Measurements from ENCODE around the gene ST6GALNAC4.
"Not testable (repeated sequence)": the region's sequence is repeated elsewhere in the genome, so short reads cannot be mapped to it uniquely, and the experiment has no call there.

ST6GALNAC4 gene

DNA sequence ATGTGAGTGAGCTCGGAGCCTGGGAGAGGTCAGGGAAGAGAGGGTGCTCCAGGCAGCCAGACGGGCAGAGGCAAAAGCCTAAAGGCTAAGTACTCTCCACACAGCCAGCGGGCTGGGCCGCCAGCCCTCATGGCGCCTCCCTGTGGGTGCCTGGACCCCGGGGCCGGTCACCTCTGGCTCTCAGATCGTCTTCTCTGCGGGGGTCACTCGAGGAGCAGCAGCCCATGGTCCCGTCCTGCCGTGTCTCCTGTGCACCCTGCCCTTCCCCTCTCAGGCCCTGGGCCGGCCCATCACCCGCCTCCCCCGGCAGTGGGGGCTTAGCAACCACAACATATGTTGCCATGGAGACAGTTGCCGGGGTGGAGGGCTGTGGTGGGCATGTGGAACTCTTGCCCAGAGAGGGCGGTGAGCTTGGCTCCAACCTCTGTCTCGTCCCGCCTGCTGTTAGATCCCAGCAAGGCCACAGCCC, 43.6 kb downstream of the ST6GALNAC4 start:
- TF ChIP-seq POLR2A (IDR thresholded peaks at IDR 0.05; ENCODE audit: extremely low read depth, insufficient read length) (no peak), MYC (IDR thresholded peaks at IDR 0.05; ENCODE audit: low read depth, low read length) (no peak)
- TF ChIP-seq, protein P1, sequence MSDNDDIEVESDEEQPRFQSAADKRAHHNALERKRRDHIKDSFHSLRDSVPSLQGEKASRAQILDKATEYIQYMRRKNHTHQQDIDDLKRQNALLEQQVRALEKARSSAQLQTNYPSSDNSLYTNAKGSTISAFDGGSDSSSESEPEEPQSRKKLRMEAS (IDR thresholded peaks at IDR 0.05; ENCODE audit: low read depth, low read length), result no peak
- TF ChIP-seq, protein P2, sequence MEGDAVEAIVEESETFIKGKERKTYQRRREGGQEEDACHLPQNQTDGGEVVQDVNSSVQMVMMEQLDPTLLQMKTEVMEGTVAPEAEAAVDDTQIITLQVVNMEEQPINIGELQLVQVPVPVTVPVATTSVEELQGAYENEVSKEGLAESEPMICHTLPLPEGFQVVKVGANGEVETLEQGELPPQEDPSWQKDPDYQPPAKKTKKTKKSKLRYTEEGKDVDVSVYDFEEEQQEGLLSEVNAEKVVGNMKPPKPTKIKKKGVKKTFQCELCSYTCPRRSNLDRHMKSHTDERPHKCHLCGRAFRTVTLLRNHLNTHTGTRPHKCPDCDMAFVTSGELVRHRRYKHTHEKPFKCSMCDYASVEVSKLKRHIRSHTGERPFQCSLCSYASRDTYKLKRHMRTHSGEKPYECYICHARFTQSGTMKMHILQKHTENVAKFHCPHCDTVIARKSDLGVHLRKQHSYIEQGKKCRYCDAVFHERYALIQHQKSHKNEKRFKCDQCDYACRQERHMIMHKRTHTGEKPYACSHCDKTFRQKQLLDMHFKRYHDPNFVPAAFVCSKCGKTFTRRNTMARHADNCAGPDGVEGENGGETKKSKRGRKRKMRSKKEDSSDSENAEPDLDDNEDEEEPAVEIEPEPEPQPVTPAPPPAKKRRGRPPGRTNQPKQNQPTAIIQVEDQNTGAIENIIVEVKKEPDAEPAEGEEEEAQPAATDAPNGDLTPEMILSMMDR (IDR thresholded peaks at IDR 0.05; ENCODE audit: low read depth, low read length), result no peak
- DNase-seq (ENCODE audit: low read depth), result no peak
- no peak overlapping the region for H3K4me3 ChIP-seq (ENCODE audit: low read depth, low read length)

DNA sequence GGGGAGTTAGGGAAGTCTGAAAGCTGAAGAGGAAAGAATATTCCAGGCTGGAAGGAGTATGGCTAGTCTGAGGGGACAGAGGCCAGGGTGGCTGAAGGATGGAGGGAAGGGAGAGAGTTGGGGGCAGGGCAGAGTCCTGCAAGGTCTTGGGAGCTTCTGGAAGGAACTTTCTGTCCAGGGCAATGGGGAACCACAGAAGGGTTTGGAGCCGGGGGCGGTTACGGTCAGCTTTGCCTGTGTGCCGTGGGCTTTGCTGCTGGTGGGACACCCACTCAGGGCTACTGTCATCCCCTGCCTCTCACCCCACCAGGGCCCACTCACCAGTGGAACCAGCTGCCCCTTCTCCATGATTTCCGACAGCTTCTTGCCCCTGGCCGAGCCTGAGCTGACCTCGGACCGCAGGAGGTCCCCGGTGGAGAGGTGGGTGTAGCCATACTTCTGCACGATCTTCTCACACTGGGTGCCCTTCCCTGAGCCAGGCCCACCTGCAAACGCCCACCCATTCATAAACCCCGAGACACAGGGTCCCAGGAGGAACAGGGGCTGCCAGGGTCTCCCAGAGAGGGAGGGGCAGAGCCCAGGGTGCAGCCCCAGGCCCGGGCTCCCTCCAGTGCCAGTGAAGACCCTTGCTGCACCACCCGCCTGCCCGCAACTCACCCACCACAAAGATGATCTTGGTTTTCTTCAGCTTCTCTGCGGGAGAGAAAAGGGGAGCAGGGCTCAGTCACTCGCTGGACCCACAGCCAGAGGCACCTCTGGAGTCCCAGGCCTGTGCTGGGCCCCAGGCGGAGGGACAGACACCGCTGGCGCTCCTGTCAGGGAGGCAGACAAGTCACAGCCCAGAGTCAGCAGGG, 44.2 kb downstream of the ST6GALNAC4 start:
- H3K4me3 ChIP-seq (ENCODE audit: low read depth, low read length), result no peak overlapping the region
- TF ChIP-seq, protein P2 (IDR thresholded peaks at IDR 0.05; ENCODE audit: low read depth, low read length), result no peak
- TF ChIP-seq POLR2A (IDR thresholded peaks at IDR 0.05; ENCODE audit: extremely low read depth, insufficient read length), result no peak
- TF ChIP-seq, protein P1 (IDR thresholded peaks at IDR 0.05; ENCODE audit: low read depth, low read length), result no peak
- no peak for TF ChIP-seq MYC (IDR thresholded peaks at IDR 0.05; ENCODE audit: low read depth, low read length)
- no peak for DNase-seq (ENCODE audit: low read depth)

DNA sequence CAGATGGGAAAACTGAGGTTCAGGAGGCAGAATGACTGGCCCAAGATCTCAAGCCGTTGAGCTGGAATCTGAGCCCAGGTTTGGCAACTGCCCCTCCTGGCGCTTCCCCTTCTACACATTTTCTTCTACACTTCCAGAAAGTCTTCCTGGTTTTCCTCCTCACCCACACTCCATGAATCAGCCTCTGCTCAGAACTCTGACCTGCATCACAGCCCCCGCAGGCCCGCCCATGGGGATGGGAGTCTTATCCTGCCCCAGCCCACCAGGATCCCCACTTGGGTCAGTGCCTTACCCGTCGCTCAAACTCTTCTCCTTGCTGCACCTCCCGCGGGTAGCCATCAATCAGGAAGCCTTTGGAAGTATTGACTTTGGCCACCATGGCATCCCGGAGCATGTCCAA, 45.3 kb downstream of the ST6GALNAC4 start:
- TF ChIP-seq POLR2A (IDR thresholded peaks at IDR 0.05; ENCODE audit: extremely low read depth, insufficient read length) (no peak), MYC (IDR thresholded peaks at IDR 0.05; ENCODE audit: low read depth, low read length) (no peak)
- TF ChIP-seq, protein P2 (IDR thresholded peaks at IDR 0.05; ENCODE audit: low read depth, low read length), result no peak
- TF ChIP-seq, protein P1 (IDR thresholded peaks at IDR 0.05; ENCODE audit: low read depth, low read length), result no peak
- no peak overlapping the region for H3K4me3 ChIP-seq (ENCODE audit: low read depth, low read length)
- no peak for DNase-seq (ENCODE audit: low read depth)

DNA sequence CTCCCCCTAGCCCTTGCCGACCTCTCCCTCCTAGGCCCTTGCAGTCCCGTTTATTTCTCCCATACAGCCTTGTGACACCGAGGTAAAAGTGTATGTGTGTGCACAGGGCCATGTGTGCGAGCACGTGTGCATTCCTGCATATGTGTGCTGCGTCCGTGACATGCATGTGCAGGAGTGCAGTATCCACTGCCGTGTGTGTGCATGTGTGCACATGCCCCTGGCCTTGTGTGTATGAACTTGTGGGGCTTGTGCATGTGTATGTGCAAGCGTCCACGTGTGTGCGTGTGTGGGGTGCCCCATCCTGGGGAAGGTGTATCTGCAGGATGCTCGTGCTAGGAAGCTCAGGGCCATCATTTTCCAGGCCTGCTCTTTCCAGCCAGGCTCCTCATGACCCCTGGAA, 46.0 kb downstream of the ST6GALNAC4 start:
- H3K4me3 ChIP-seq (ENCODE audit: low read depth, low read length), result no peak overlapping the region
- DNase-seq (ENCODE audit: low read depth), result no peak
- no peak for TF ChIP-seq MYC (IDR thresholded peaks at IDR 0.05; ENCODE audit: low read depth, low read length)

DNA sequence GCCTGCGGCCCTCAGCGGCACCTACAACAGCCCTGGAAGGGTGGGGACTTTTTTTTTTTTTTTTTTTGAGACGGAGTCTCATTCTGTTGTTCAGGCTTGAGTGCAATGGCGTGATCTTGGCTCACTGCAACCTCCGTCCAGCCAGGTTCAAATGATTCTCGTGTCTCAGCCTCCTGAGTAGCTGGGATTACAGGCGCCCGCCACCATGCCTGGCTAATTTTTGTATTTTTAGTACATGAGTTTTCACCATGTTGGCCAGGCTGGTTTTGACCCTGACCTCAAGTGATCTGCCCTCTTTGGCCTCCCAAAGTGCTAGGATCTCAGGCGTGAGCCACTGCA, 46.7 kb downstream of the ST6GALNAC4 start:
- not testable (repeated sequence) for H3K4me3 ChIP-seq (ENCODE audit: low read depth, low read length); DNase-seq (ENCODE audit: low read depth)

DNA sequence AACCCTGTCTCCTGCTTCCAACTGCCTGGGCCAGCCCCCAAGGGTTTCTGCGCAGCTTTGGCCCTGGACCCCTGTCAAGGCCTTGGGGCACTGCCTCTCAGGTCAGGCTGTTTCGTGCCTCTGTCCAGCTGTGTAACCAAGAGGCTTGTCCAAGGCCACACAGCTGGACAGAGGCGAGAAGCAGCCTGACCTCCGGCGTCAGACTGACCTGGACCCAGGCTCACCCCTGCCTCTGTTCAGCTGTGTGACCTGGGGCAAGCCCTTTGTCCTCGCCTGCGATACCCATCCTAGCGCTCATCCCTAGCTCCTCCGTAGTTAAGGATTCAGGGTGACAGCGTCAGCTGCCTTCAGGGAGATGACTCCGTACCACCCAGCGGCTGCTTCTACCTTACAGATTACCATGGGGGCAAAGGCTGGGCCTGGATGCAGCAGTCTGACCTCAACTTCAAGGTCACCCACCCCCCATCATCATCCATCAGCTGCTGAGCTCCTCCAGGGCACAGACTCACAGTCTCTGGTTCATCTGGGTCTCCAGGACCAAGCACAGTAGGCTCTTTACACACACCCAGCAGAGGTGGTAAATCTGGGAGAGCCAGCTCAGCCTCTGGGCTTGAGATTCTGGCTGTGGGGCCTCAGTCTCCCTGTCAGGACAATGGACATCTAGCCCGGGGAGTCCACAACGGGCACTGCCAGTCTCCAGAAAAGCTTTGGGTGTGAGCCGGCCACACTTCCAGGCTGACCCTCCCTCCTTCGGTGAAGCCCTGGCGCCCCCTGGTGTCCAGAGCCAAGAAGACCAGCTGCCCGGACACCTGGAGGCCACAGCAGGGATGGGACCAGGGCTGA, 47.3 kb downstream of the ST6GALNAC4 start:
- DNase-seq (ENCODE audit: low read depth), result peak; percentile 81
- TF ChIP-seq POLR2A (IDR thresholded peaks at IDR 0.05; ENCODE audit: extremely low read depth, insufficient read length) (no peak), MYC (IDR thresholded peaks at IDR 0.05; ENCODE audit: low read depth, low read length) (no peak)
- TF ChIP-seq, protein P2 (IDR thresholded peaks at IDR 0.05; ENCODE audit: low read depth, low read length), result peak; percentile 84
- TF ChIP-seq, protein P1 (IDR thresholded peaks at IDR 0.05; ENCODE audit: low read depth, low read length), result no peak
- H3K4me3 ChIP-seq (ENCODE audit: low read depth, low read length), result no peak overlapping the region

Data from NB4 (cell line).